Measurements from ENCODE around the gene ZNF888.
"Not testable (repeated sequence)": the region's sequence is repeated elsewhere in the genome, so short reads cannot be mapped to it uniquely, and the experiment has no call there.

ZNF888 gene

GRCh38 chr19:52943884-52944643 is 20.8 kb upstream of the ZNF888 start:
- no peak overlapping the region for H3K4me3 ChIP-seq (ENCODE audit: low read length)
- no peak for TF ChIP-seq CTCF (IDR thresholded peaks at IDR 0.05; ENCODE audit: insufficient read depth, low read depth, low read length, missing control alignments)
- peak; percentile 67 for DNase-seq (ENCODE audit: low read depth)

- no peak for DNase-seq (ENCODE audit: low read depth)
- no peak for TF ChIP-seq CTCF (IDR thresholded peaks at IDR 0.05; ENCODE audit: insufficient read depth, low read depth, low read length, missing control alignments)
- peak overlapping the region; percentile 97 for H3K4me3 ChIP-seq (ENCODE audit: low read length)
These were observed 20.1 kb upstream of the ZNF888 start for GRCh38 chr19:52943134-52943883.

- no peak for TF ChIP-seq CTCF (IDR thresholded peaks at IDR 0.05; ENCODE audit: insufficient read depth, low read depth, low read length, missing control alignments)
- peak overlapping the region; percentile 97 for H3K4me3 ChIP-seq (ENCODE audit: low read length)
- peak; percentile 86 for DNase-seq (ENCODE audit: low read depth)
These were observed 19.3 kb upstream of the ZNF888 start for GRCh38 chr19:52942386-52943133.

GRCh38 chr19:52941941-52942385 is 18.7 kb upstream of the ZNF888 start:
- no peak for TF ChIP-seq CTCF (IDR thresholded peaks at IDR 0.05; ENCODE audit: insufficient read depth, low read depth, low read length, missing control alignments)
- peak; percentile 39 for DNase-seq (ENCODE audit: low read depth)

GRCh38 chr19:52941523-52941922 is 18.3 kb upstream of the ZNF888 start:
- not testable (repeated sequence) for DNase-seq (ENCODE audit: low read depth)

More at GRCh38 chr19:52941941-52942385, 18.7 kb upstream of the ZNF888 start:
- peak overlapping the region; percentile 97 for H3K4me3 ChIP-seq (ENCODE audit: low read length)

GRCh38 chr19:52940905-52941304 is 17.7 kb upstream of the ZNF888 start:
- DNase-seq (ENCODE audit: low read depth) = not testable (repeated sequence)

More at GRCh38 chr19:52941523-52941922, 18.3 kb upstream of the ZNF888 start:
- H3K4me3 ChIP-seq (ENCODE audit: low read length) = peak overlapping the region; percentile 97

GRCh38 chr19:52938761-52939160 is 15.5 kb upstream of the ZNF888 start:
- peak; percentile 39 for DNase-seq (ENCODE audit: low read depth)
- no peak for TF ChIP-seq CTCF (IDR thresholded peaks at IDR 0.05; ENCODE audit: insufficient read depth, low read depth, low read length, missing control alignments)
- H3K4me3 ChIP-seq (ENCODE audit: low read length) = no peak overlapping the region

More at GRCh38 chr19:52940905-52941304, 17.7 kb upstream of the ZNF888 start:
- not testable (repeated sequence) for H3K4me3 ChIP-seq (ENCODE audit: low read length)
